ENCODE measurements around the gene STAT3. TPM values are rescaled to one million over a fixed set of nuclear protein-coding genes. Genes with fewer than 3 reads are reported as not detected.
"Not testable (repeated sequence)": the region's sequence is repeated elsewhere in the genome, so short reads cannot be mapped to it uniquely, and the experiment has no call there.

The STAT3 gene
- total RNA-seq, 2 donors from 2014 or later, result 217 to 360 TPM

GRCh38 chr17:42422412-42422957, 34.2 kb upstream of the STAT3 start:
- Histone ChIP-seq H3K27ac (peak overlapping the region; percentile 99 to 100), H3K36me3 (no peaks in the 10 kb centered on the region), H3K27me3 (replicated peaks; ENCODE audit: insufficient read depth) (no peaks in the 10 kb centered on the region), H3K9me3 (no peaks in the 10 kb centered on the region), H3K4me1 (ENCODE audit: control insufficient read depth in 1 of 2, low read depth in 2 of 2) (peaks cover 26 to 48% of the 10 kb centered on the region in 2 donors), H3K4me3 (peak overlapping the region; percentile 100)
- no peak for TF ChIP-seq CTCF (IDR thresholded peaks at IDR 0.05)
- DNase-seq (ENCODE audit: low spot score) (no peak), ATAC-seq (ENCODE audit: insufficient number of reproducible peaks, low FRiP score, low read depth) (peak; percentile 13)

- H3K4me3 ChIP-seq, result peak overlapping the region; percentile 100
- no peak for TF ChIP-seq CTCF (IDR thresholded peaks at IDR 0.05)
- no peaks in the 10 kb centered on the region for H3K27me3 ChIP-seq (replicated peaks; ENCODE audit: insufficient read depth)
- DNase-seq (ENCODE audit: low spot score) (no peak), ATAC-seq (ENCODE audit: insufficient number of reproducible peaks, low FRiP score, low read depth) (no peak)
- no peaks in the 10 kb centered on the region for H3K36me3 ChIP-seq
- no peaks in the 10 kb centered on the region for H3K9me3 ChIP-seq
- H3K27ac ChIP-seq, result peak overlapping the region; percentile 99 to 100
- H3K4me1 ChIP-seq (ENCODE audit: control insufficient read depth in 1 of 2, low read depth in 2 of 2), result peaks cover 32 to 56% of the 10 kb centered on the region in 2 donors
Observed at GRCh38 chr17:42421507-42422338, 33.5 kb upstream of the STAT3 start.

- Histone ChIP-seq H3K27me3 (replicated peaks; ENCODE audit: insufficient read depth) (no peaks in the 10 kb centered on the region), H3K4me1 (ENCODE audit: control insufficient read depth in 1 of 2, low read depth in 2 of 2) (peaks cover 32 to 62% of the 10 kb centered on the region in 2 donors), H3K27ac (peak overlapping the region; percentile 99 to 100), H3K9me3 (no peaks in the 10 kb centered on the region), H3K4me3 (peak overlapping the region; percentile 100), H3K36me3 (no peaks in the 10 kb centered on the region)
- ATAC-seq (ENCODE audit: insufficient number of reproducible peaks, low FRiP score, low read depth) (no peak), DNase-seq (ENCODE audit: low spot score) (no peak)
- no peak for TF ChIP-seq CTCF (IDR thresholded peaks at IDR 0.05)
Observed at GRCh38 chr17:42421136-42421506, 32.9 kb upstream of the STAT3 start.

GRCh38 chr17:42417981-42418380, 29.7 kb upstream of the STAT3 start:
- DNase-seq (ENCODE audit: low spot score); H3K9me3 ChIP-seq; ATAC-seq (ENCODE audit: insufficient number of reproducible peaks, low FRiP score, low read depth); H3K36me3 ChIP-seq; H3K27me3 ChIP-seq (replicated peaks; ENCODE audit: insufficient read depth): not testable (repeated sequence)
- H3K4me3 ChIP-seq, result peak overlapping the region; percentile 100
- H3K4me1 ChIP-seq (ENCODE audit: control insufficient read depth in 1 of 2, low read depth in 2 of 2), result peaks cover 50 to 79% of the 10 kb centered on the region in 2 donors
- H3K27ac ChIP-seq, result peak overlapping the region; percentile 53 to 68

GRCh38 chr17:42414704-42415409, 26.6 kb upstream of the STAT3 start:
- ATAC-seq (ENCODE audit: insufficient number of reproducible peaks, low FRiP score, low read depth) (no peak), DNase-seq (ENCODE audit: low spot score) (no peak)
- no peaks in the 10 kb centered on the region for H3K27me3 ChIP-seq (replicated peaks; ENCODE audit: insufficient read depth)
- H3K9me3 ChIP-seq, result no peaks in the 10 kb centered on the region
- H3K4me1 ChIP-seq (ENCODE audit: control insufficient read depth in 1 of 2, low read depth in 2 of 2), result peaks cover 66 to 99% of the 10 kb centered on the region in 2 donors
- TF ChIP-seq CTCF (IDR thresholded peaks at IDR 0.05), result no peak
- H3K4me3 ChIP-seq, result peak overlapping the region; percentile 18
- H3K36me3 ChIP-seq, result no peaks in the 10 kb centered on the region
- peak overlapping the region; percentile 25 to 68 for H3K27ac ChIP-seq
